AG04450 (cell line): ENCODE data around the gene ADAMTS5. TPM values are rescaled to one million over a fixed set of nuclear protein-coding genes. Genes with fewer than 3 reads are reported as not detected.

ENCODE experiments used
- CTCF ChIA-PET: fragments of 300-600, 350-600 bp; formaldehyde crosslinking; extraction: SDS; loops from one replicate; lab custom pipeline; 2022; ENCODE audit warnings: antibody characterized with exemption, inconsistent platforms; lab: Charles Lee
- POLR2A ChIA-PET: fragments of 350-600 bp; formaldehyde crosslinking; extraction: SDS; loops from one replicate; lab custom pipeline; 2021; ENCODE audit warnings: antibody characterized with exemption, inconsistent platforms; lab: Yijun Ruan, JAX
- DNase-seq: peaks from one replicate; pipeline ENCODE4 v3.0.0-alpha.2; 2011; ENCODE audit warnings: low read depth, low spot score
- H3K27ac ChIP-seq: one replicate; pipeline ENCODE4 v1.5.1; 2012; ENCODE audit warnings: low read depth, low read length, control low read depth
- H3K27me3 ChIP-seq: one replicate; pipeline ENCODE4 v1.6.0; 2012; ENCODE audit warnings: low read length; ENCODE audit not compliant: control insufficient read depth, insufficient read depth
- H3K4me3 ChIP-seq: 2 replicates; pipeline ENCODE4 v1.5.1; 2011; ENCODE audit warnings: mild to moderate bottlenecking, low read depth, low read length, control low read depth
- H3K9me3 ChIP-seq: 2 replicates; pipeline ENCODE4 v1.5.1; 2012; ENCODE audit warnings: low read length; ENCODE audit not compliant: control insufficient read depth, insufficient read depth
- CTCF ChIP-seq: IDR thresholded peaks from 2 replicates; pipeline ENCODE4 v1.5.1; 2011; ENCODE audit warnings: low read depth, low read length, control low read depth, inconsistent platforms
- polyA plus RNA-seq: library from polyadenylated mRNA; depleted of rRNA; stranded (reverse); fragments of >200 nt; gene quantifications from 2 replicates; pipeline ENCODE4 v1.2.3, GENCODE V29; 2011

Gene ADAMTS5
- polyA plus RNA-seq, 1 experiment, result 4.1 TPM

- no peaks in the 10 kb centered on the region for H3K9me3 ChIP-seq
- no peak for DNase-seq
- ChIA-PET POLR2A (interaction anchor here (1.3 kb wide), 1 partner anchor 14 kb away, joined by 14 read pairs; the partner anchor contains the start of gene ADAMTS5), CTCF (no interaction called here)
- no peak overlapping the region for H3K4me3 ChIP-seq
- H3K27me3 ChIP-seq, result no peaks in the 10 kb centered on the region
- TF ChIP-seq CTCF, result no peak
- no peak overlapping the region for H3K27ac ChIP-seq
Measured at GRCh38 chr21:26952374-26953066, 14.4 kb downstream of the ADAMTS5 start.

- CTCF ChIA-PET, result no interaction called here
- TF ChIP-seq CTCF, result no peak
- no peak for DNase-seq
- H3K27me3 ChIP-seq, result no peaks in the 10 kb centered on the region
- no peak overlapping the region for H3K27ac ChIP-seq
- no peaks in the 10 kb centered on the region for H3K9me3 ChIP-seq
- POLR2A ChIA-PET, result no interaction called here
- H3K4me3 ChIP-seq, result no peak overlapping the region
Measured at GRCh38 chr21:26949830-26950229, 17.1 kb downstream of the ADAMTS5 start.

- Histone ChIP-seq H3K9me3 (no peaks in the 10 kb centered on the region), H3K27me3 (no peaks in the 10 kb centered on the region), H3K4me3 (no peak overlapping the region), H3K27ac (no peak overlapping the region)
- no peak for TF ChIP-seq CTCF
- ChIA-PET CTCF (interaction anchor here (1.2 to 1.4 kb wide), 2 partner anchors 13 to 617 kb away, joined by 3 to 6 read pairs; no protein-coding TSS in a partner anchor), POLR2A (no interaction called here)
- no peak for DNase-seq
Measured at GRCh38 chr21:26948194-26948593, 18.7 kb downstream of the ADAMTS5 start.

GRCh38 chr21:26946744-26947446 lies 20.0 kb downstream of the ADAMTS5 start:
- Histone ChIP-seq H3K27ac (no peak overlapping the region), H3K9me3 (no peaks in the 10 kb centered on the region), H3K27me3 (no peaks in the 10 kb centered on the region), H3K4me3 (no peak overlapping the region)
- ChIA-PET CTCF (interaction anchor here (0.5 to 0.6 kb wide), 2 partner anchors 14 to 92 kb away, joined by 3 read pairs; no protein-coding TSS in a partner anchor), POLR2A (no interaction called here)
- DNase-seq, result no peak
- TF ChIP-seq CTCF, result no peak
